Renal cortical epithelial cell (primary cell): Measurements from ENCODE around the gene MRPS30. TPM values are rescaled to one million over a fixed set of nuclear protein-coding genes. Genes with fewer than 3 reads are reported as not detected.
A peak's percentile ranks its signal among the peaks of the same experiment; 100 is the strongest.
"Not testable (repeated sequence)": the region's sequence is repeated elsewhere in the genome, so short reads cannot be mapped to it uniquely, and the experiment has no call there.

ENCODE experiments used
- DNase-seq: peaks from one replicate; pipeline ENCODE4 v3.0.0-alpha.2; 2011; ENCODE audit warnings: low read depth
- total RNA-seq: library from RNA; depleted of rRNA; stranded (reverse); fragments of >200 nt; gene quantifications from 2 replicates; pipeline ENCODE4 v1.2.3, GENCODE V29; 2014

MRPS30 gene
- total RNA-seq = 80.4 and 89.7 TPM in 2 replicates

DNA sequence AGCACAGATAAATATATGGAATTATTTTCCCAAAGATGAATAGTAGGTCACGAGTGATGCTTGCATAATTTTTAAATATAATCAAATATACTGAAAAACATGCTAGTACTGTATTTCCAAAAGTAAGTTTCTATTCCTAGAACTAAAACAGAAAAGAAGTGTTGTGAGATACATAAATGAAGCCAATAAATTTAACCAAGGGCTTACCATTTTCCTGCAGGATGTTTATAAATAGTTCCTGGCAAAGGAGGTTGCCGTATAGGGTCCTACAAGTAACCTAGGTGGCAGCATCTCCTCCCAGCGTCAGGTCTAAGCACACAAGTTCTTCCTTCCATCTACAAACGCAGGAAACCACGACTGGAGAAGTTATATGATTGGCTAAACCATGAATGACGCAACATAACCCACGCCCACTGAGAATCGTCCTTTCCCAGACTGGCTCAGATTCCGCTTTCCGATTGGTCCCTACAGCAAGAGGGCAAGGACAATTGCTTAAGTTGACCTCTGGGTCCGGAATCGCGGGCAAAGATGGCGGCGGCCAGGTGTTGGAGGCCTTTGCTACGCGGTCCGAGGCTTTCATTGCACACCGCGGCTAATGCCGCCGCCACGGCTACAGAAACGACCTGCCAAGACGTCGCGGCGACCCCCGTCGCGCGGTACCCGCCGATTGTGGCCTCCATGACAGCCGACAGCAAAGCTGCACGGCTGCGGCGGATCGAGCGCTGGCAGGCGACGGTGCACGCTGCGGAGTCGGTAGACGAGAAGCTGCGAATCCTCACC lies at the start of gene MRPS30:
MRPS30 (plus strand) TSS at position 513 of the 780 bp plus-strand sequence; CDS start at position 529, 16 bp downstream.
- DNase-seq = peak; percentile 100

DNA sequence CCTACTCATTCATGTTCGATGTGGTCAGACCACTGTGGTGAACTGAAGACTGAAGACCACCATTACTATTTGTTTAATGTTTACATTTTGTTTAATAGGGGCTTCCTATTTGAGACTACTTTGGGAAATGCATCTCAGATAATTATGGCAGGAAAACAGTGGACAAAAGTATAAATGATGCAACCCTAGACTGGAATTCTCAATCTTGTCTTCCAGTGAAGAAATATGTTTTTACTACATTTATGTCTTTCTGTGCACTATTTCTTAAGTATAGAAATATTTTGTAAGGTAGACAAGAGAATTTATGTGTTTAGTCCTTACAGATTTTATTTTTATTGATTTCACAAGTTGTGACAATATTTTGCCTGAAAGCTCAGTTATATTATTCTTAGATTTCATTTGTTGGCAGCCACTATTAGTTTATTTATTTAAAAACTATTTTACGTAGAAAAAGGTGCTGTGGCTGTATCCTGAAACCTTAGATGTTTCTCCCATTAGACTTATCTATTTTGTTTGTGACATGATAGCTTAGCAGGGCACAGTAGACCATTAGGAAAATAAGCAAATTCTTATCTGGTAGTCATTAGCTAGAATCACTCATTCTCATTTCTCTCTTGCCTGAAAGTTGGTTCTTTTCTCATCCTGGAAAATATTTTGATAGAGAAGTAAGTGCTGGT lies 39.4 kb upstream of the MRPS30 start:
- no peak for DNase-seq

- no peak for DNase-seq
Observed at GRCh38 chr5:44769877-44770209, 38.9 kb upstream of the MRPS30 start.

DNA sequence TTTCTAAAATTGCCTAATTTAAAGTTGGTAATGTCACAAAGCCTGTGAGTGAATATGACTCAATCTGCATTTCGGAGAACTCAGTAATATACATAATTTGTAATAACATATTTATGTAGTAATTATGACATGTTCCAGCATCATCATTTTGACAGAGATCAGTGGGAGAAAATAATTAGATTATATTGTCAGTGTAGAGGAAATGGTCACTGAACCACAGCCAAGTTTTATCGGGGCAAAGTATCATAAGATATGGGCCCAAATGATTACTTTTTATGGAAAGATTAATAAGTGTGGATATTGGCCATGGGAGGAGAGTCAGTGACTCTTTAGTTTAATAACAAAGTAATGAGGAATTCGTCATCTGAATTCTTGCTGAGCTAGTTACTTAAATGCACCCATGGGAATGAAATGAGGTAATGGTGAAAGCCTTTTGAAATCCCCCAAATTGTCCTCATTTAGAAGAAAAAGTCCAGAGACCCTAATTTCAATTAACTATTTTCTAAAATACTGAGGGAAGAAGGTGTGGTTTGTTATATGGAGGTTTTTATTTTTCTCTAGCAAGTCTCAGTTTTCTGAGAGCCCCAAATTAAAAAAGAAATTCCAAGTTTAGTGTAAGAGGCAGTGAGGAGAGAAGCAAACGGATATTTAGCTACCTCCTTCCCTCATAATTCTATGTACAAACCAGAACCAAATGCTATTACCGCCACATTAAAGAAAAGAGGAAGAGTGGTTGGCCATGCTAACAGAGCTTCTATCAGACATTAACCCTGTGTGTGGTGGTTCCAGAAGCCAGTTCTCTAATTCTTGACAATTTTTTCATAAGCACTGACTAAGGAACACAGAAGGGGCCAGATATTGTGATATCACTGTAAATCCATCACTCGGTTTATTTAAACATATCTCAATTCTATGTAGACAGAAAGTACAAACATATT lies 37.7 kb upstream of the MRPS30 start:
- no peak for DNase-seq

- not testable (repeated sequence) for DNase-seq
Observed at GRCh38 chr5:44772397-44772796, 36.4 kb upstream of the MRPS30 start.

DNA sequence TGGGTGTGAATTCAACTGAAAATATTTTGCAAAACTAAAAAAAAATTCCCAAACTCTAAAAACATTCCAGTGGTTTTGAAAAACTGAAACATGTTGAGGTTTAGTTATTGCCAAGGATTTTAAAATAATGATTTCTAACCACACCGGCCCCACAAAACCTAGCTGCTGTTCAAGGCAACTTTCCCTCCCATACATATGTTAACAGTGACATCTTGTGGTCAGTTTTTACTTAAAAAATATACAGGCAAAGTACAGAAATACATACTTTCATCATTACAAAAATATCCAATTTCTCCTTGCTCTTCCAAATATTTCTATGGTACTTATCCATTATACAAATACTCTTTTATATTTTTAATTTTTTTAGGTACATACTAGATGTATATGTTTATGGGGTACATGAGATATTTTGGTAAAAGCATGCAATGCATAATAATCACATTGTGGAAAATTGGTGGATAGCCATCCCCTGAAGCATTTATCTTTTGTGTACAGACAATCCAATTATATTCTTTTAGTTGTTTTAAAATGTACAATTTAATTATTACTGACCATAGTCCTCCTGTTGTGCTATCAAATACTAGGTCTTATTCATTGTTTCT lies 34.4 kb upstream of the MRPS30 start:
- peak; percentile 52 for DNase-seq

GRCh38 chr5:44779167-44779566 lies 29.6 kb upstream of the MRPS30 start:
- no peak for DNase-seq

DNA sequence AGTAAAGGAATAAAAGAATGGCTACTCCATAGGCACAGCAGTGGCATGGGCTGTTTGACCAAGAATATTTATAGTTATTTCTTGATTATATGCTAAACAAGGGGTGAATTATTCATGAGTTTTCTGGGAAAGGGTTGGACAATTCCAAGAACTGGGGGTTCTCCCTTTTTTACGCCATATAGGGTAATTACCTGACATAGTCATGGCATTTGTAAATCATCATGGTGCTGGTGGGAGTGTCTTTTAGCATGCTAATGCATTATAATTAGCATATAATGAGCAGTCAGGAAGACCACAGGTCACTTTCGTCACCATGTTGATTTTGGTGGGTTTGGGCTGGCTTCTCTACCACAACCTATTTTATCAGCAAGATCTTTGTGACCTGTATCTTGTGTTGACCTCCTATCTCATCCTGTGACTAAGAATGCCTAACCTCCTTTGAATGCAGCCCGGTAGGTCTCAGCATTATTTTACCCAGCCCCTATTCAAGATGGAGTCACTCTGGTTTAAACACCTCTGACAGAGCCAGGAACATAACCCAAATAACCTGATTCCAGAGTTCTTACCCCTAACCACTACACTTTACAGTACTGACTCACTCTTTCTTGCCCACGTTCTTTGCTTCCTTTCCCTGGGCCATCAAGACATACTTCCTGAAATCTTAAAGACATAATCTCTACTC lies 25.0 kb upstream of the MRPS30 start:
- DNase-seq = no peak

GRCh38 chr5:44787731-44788130 lies 21.0 kb upstream of the MRPS30 start:
- DNase-seq = no peak

GRCh38 chr5:44789372-44789995 lies 19.3 kb upstream of the MRPS30 start:
- DNase-seq = peak; percentile 25

DNA sequence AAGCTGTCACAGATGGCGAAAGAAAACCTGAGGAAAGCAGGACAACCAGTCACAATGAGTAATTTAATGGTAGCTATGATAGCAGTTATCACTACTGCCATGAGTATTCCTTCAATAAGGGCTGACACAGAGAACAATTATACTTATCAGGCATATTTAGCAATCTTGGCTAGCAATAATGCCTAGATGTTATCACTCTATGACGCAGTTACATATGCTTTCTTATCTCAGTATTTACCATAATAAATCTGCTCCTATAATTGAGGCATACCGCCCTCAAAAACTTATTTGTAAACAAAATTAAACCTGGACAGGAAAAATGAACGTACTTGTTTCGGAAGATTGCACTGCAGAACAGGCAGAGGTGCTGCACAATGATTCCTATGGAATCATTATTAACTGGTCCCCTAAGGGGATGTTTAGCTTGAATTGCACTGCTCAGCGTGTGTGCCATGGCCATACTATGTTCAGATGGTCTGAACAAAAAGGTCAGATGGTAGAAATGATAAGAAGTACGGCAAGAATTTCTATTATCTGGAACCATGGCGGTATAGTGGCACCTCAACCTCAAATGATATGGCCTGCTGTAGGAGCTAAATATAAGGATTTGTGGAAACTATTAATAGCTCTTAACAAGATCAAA lies 16.6 kb upstream of the MRPS30 start:
- not testable (repeated sequence) for DNase-seq

DNA sequence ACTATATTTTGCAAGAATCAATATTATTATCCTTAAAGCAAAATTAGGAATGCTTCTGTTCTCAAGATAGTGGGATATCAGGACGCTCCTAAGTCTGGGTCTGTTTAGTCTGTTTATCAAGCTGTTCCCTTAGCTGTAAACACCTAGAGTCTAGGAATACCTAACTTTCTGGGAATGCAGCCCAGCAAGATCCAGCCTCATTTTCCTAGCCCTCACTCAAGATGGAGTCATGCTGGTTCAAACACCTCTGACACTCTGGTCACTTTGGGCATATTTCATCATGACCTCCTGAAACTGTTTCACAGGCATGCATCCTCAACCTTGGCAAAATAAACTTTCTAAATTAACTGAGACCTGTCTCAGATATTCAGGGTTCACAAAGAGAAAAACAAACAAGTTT lies 14.4 kb upstream of the MRPS30 start:
- no peak for DNase-seq

- DNase-seq = no peak
Observed at GRCh38 chr5:44795496-44795895, 13.3 kb upstream of the MRPS30 start.

GRCh38 chr5:44797841-44798240 lies 10.9 kb upstream of the MRPS30 start:
- no peak for DNase-seq

- DNase-seq = no peak
Observed at GRCh38 chr5:44801992-44802391, 6.8 kb upstream of the MRPS30 start.

GRCh38 chr5:44806608-44807007 lies 2.1 kb upstream of the MRPS30 start:
- no peak for DNase-seq

DNA sequence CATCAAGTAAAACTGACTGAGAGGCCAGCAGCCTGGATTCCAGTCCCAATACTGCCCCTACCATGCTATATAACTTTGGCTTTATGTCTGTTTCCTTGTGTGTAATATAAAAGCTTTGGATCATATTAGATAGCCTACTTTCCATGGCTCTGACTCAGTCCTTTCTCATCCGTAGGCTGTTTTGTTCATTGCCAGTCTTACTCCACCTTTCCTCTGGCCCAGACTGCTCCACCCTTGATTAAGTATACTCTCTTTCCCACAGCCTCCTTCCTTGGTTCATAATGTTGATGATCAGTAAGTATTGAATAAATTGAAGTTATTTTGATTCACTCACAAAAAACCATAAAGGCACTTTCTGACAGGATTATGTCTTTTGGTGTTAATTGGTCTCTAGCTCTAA lies 1.5 kb upstream of the MRPS30 start:
- peak; percentile 13 for DNase-seq

GRCh38 chr5:44809215-44809955 lies 638 bp downstream of the MRPS30 start:
- peak; percentile 75 for DNase-seq

DNA sequence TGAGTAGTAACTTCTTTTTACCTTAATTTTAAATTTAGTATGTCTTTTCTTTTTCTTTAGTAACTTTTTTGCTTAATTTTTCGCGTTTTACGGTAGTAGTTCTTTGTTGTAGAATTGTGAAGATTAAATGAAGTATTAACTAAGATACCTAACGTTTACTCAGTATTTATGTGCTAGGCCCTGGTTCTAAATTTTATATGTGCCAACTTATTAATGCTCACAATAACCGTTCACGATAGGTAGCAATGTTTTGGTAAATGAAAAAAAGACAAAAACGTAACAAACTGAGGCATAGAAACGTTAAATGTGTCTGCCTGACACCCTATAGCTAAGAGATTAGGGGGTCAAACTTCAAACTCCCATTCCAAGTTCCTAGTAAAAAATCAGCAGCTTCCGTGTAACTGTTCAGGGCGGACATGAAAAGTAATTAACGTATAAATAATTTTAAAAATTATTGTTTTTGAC lies 1.2 kb downstream of the MRPS30 start:
- peak; percentile 2 for DNase-seq
